Astrocyte (in vitro differentiated cells and primary cell): ENCODE results near the gene GGTLC1. TPM values are rescaled to one million over a fixed set of nuclear protein-coding genes. Genes with fewer than 3 reads are reported as not detected.

Source experiments
- DNase-seq: peaks from one replicate; pipeline ENCODE4 v3.0.0-alpha.2; 2010; ENCODE audit warnings: low read depth
- FAIRE-seq: peaks from 2 replicates; lab custom pipeline; 2011; peaks lifted over from hg19 to GRCh38; lab: Jason Lieb, UNC
- H2AFZ ChIP-seq: 2 replicates; pipeline ENCODE4 v1.6.0; 2012; ENCODE audit warnings: low read depth, low read length, inconsistent platforms
- H3K27ac ChIP-seq: 2 replicates; pipeline ENCODE4 v1.5.1; 2011; ENCODE audit warnings: low read depth, low read length, inconsistent platforms
- H3K27me3 ChIP-seq: 2 replicates; pipeline ENCODE4 v1.6.0; 2011; ENCODE audit warnings: low read length, inconsistent platforms; ENCODE audit not compliant: insufficient read depth
- H3K36me3 ChIP-seq: 2 replicates; pipeline ENCODE4 v1.5.1; 2011; ENCODE audit warnings: low read length, inconsistent platforms; ENCODE audit not compliant: insufficient read depth
- H3K4me1 ChIP-seq: 2 replicates; pipeline ENCODE4 v1.5.1; 2011; ENCODE audit warnings: low read length, inconsistent platforms; ENCODE audit not compliant: insufficient read depth
- H3K4me2 ChIP-seq: 2 replicates; pipeline ENCODE4 v1.6.0; 2012; ENCODE audit warnings: low read length, inconsistent platforms
- H3K4me3 ChIP-seq: 2 replicates; pipeline ENCODE4 v1.5.1; 2011; ENCODE audit warnings: low read depth, mild to moderate bottlenecking, low read length, inconsistent platforms; ENCODE audit not compliant: insufficient read depth
- H3K79me2 ChIP-seq: 2 replicates; pipeline ENCODE4 v1.6.0; 2012; ENCODE audit warnings: mild to moderate bottlenecking, low read length, inconsistent platforms; ENCODE audit not compliant: insufficient read depth
- H3K9ac ChIP-seq: 2 replicates; pipeline ENCODE4 v1.6.0; 2012; ENCODE audit warnings: mild to moderate bottlenecking, low read length, inconsistent platforms
- H3K9me3 ChIP-seq: 2 replicates; pipeline ENCODE4 v1.5.1; 2012; ENCODE audit warnings: low read depth, mild to moderate bottlenecking, low read length, inconsistent platforms; ENCODE audit not compliant: insufficient read depth
- H4K20me1 ChIP-seq: 2 replicates; pipeline ENCODE4 v1.6.0; 2012; ENCODE audit warnings: low read length, inconsistent platforms; ENCODE audit not compliant: insufficient read depth
- H3K27ac Mint-ChIP-seq: one replicate; pipeline ENCODE4 v1.8.0; 2021; ENCODE audit warnings: mild to moderate bottlenecking, mixed read lengths; ENCODE audit not compliant: unreplicated experiment
- H3K27me3 Mint-ChIP-seq: one replicate; pipeline ENCODE4 v1.8.0; 2021; ENCODE audit warnings: low read depth, mixed read lengths; ENCODE audit not compliant: unreplicated experiment
- H3K36me3 Mint-ChIP-seq: one replicate; pipeline ENCODE4 v1.8.0; 2021; ENCODE audit warnings: low read depth, mixed read lengths; ENCODE audit not compliant: unreplicated experiment
- H3K4me1 Mint-ChIP-seq: one replicate; pipeline ENCODE4 v1.8.0; 2021; ENCODE audit warnings: low read depth, mixed read lengths; ENCODE audit not compliant: unreplicated experiment
- H3K4me3 Mint-ChIP-seq: one replicate; pipeline ENCODE4 v1.8.0; 2021; ENCODE audit warnings: mild to moderate bottlenecking, moderate library complexity, mixed read lengths; ENCODE audit not compliant: unreplicated experiment
- H3K9me3 Mint-ChIP-seq: one replicate; pipeline ENCODE4 v1.8.0; 2021; ENCODE audit warnings: mild to moderate bottlenecking, mixed read lengths; ENCODE audit not compliant: unreplicated experiment
- EZH2 ChIP-seq: IDR thresholded peaks from 2 replicates; pipeline ENCODE4 v1.6.1; 2012; ENCODE audit warnings: mild to moderate bottlenecking, low read length, inconsistent platforms; ENCODE audit not compliant: insufficient read depth
- total RNA-seq: library from RNA; stranded (reverse); gene quantifications from 2 replicates; pipeline ENCODE4 v1.2.1, GENCODE V29; 2021
- TF ChIP-seq, protein P1 (sequence below): IDR thresholded peaks from 2 replicates; pipeline ENCODE4 v1.5.1; 2011; ENCODE audit warnings: low read depth, mild to moderate bottlenecking, inconsistent platforms, low read length, moderate library complexity; ENCODE audit not compliant: insufficient read depth

The GGTLC1 gene
- total RNA-seq, 1 donor from 2014 or later = not detected

DNA sequence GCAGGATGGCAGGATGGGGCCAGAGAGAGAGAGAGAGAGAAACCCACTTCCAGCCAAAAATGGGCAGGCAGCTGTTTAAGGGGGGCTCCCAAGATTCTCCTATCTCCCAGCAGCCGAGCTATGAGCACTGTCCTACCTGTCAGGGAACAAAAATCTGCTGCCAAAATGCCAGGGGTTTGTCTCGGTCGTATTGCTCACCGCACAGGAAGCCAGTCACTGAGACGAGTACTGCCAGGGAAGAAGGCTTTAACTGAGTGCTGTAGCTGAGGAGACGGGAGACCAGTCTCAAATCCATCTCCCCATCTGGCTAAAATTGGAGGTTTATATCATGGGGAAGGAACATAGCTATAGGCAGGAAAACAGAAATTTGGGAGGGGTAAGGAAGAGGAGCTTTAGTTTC, 22.3 kb downstream of the GGTLC1 start:
- Mint-ChIP-seq H3K36me3 (no peaks in the 10 kb centered on the region), H3K9me3 (peaks cover 22% of the 10 kb centered on the region), H3K4me3 (no peak overlapping the region), H3K27ac (no peak overlapping the region), H3K27me3 (peaks cover 7% of the 10 kb centered on the region), H3K4me1 (peaks cover 4% of the 10 kb centered on the region)
- Histone ChIP-seq H3K27me3 (no peaks in the 10 kb centered on the region), H4K20me1 (no peaks in the 10 kb centered on the region), H3K4me3 (no peak overlapping the region), H2AFZ (no peak overlapping the region), H3K4me2 (no peak overlapping the region), H3K27ac (no peak overlapping the region), H3K36me3 (no peaks in the 10 kb centered on the region), H3K4me1 (no peaks in the 10 kb centered on the region), H3K79me2 (no peaks in the 10 kb centered on the region), H3K9me3 (peaks cover 2% of the 10 kb centered on the region), H3K9ac (no peak overlapping the region)
- FAIRE-seq = no peak
- DNase-seq = no peak
- TF ChIP-seq EZH2 = no peak
- TF ChIP-seq, protein P1, sequence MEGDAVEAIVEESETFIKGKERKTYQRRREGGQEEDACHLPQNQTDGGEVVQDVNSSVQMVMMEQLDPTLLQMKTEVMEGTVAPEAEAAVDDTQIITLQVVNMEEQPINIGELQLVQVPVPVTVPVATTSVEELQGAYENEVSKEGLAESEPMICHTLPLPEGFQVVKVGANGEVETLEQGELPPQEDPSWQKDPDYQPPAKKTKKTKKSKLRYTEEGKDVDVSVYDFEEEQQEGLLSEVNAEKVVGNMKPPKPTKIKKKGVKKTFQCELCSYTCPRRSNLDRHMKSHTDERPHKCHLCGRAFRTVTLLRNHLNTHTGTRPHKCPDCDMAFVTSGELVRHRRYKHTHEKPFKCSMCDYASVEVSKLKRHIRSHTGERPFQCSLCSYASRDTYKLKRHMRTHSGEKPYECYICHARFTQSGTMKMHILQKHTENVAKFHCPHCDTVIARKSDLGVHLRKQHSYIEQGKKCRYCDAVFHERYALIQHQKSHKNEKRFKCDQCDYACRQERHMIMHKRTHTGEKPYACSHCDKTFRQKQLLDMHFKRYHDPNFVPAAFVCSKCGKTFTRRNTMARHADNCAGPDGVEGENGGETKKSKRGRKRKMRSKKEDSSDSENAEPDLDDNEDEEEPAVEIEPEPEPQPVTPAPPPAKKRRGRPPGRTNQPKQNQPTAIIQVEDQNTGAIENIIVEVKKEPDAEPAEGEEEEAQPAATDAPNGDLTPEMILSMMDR = no peak

DNA sequence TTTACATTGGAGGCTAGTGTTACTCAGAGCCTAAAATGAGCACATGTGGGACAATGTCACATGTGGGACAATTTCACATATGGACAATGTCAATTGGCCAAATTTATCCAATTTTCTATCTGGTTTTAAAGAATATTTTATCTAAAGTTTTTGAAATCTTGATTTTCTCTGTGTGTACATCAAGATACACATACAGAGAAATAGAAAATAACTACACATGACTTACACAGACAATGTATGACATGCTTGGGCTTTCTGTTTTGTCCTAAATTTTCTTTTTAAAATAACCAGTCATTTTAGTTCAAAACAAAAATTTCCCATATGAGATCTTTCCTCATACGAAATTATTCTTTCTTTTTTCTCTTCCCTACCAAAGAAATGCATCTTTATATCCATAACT, 24.6 kb downstream of the GGTLC1 start:
- no peak for DNase-seq
- no peak overlapping the region for H3K4me3 ChIP-seq
- no peak overlapping the region for H3K4me2 ChIP-seq
- H3K9me3 ChIP-seq = peaks cover 2% of the 10 kb centered on the region
- no peak overlapping the region for H3K27ac Mint-ChIP-seq
- H3K27me3 Mint-ChIP-seq = peaks cover 7% of the 10 kb centered on the region
- no peak overlapping the region for H3K9ac ChIP-seq
- no peaks in the 10 kb centered on the region for H3K4me1 ChIP-seq
- peaks cover 23% of the 10 kb centered on the region for H3K9me3 Mint-ChIP-seq
- H2AFZ ChIP-seq = no peak overlapping the region
- H4K20me1 ChIP-seq = no peaks in the 10 kb centered on the region
- H3K27ac ChIP-seq = no peak overlapping the region
- no peaks in the 10 kb centered on the region for H3K79me2 ChIP-seq
- H3K27me3 ChIP-seq = no peaks in the 10 kb centered on the region
- no peaks in the 10 kb centered on the region for H3K36me3 ChIP-seq
- TF ChIP-seq, protein P1 = no peak
- TF ChIP-seq EZH2 = no peak
- no peak overlapping the region for H3K4me3 Mint-ChIP-seq
- no peaks in the 10 kb centered on the region for H3K36me3 Mint-ChIP-seq
- peaks cover under 1% of the 10 kb centered on the region for H3K4me1 Mint-ChIP-seq
- FAIRE-seq = no peak

GRCh38 chr20:23962272-23962671, 26.3 kb downstream of the GGTLC1 start:
- Histone ChIP-seq H3K4me2 (no peak overlapping the region), H3K9me3 (peaks cover 2% of the 10 kb centered on the region), H3K4me3 (no peak overlapping the region), H3K36me3 (no peaks in the 10 kb centered on the region), H2AFZ (no peak overlapping the region), H3K9ac (no peak overlapping the region), H3K27ac (no peak overlapping the region), H3K4me1 (no peaks in the 10 kb centered on the region), H3K79me2 (no peaks in the 10 kb centered on the region), H4K20me1 (no peaks in the 10 kb centered on the region), H3K27me3 (no peaks in the 10 kb centered on the region)
- FAIRE-seq (no peak), DNase-seq (no peak)
- H3K36me3 Mint-ChIP-seq = no peaks in the 10 kb centered on the region
- H3K4me1 Mint-ChIP-seq = no peaks in the 10 kb centered on the region
- H3K27ac Mint-ChIP-seq = no peak overlapping the region
- no peak overlapping the region for H3K4me3 Mint-ChIP-seq
- H3K9me3 Mint-ChIP-seq = peaks cover 18% of the 10 kb centered on the region
- no peak for TF ChIP-seq EZH2
- TF ChIP-seq, protein P1 = no peak
- H3K27me3 Mint-ChIP-seq = no peaks in the 10 kb centered on the region
